GM18519 (cell line): ENCODE data around the gene KDELR3.

ENCODE experiments used
- ATAC-seq: cut with Tn5 transposase; IDR thresholded peaks from one replicate; pipeline ENCODE4 v1.9.1; 2021; ENCODE audit warnings: mild to moderate bottlenecking, moderate library complexity; ENCODE audit not compliant: unreplicated experiment, low FRiP score

KDELR3 gene

GRCh38 chr22:38467904-38468442 is at the start of gene KDELR3:
Gene KDELR3 (plus strand): TSS chr22:38468096. CDS start chr22:38468234, 138 bp downstream.
- ATAC-seq, result no peak

GRCh38 chr22:38418589-38418988 is 49.3 kb upstream of the KDELR3 start:
- ATAC-seq, result no peak

DNA sequence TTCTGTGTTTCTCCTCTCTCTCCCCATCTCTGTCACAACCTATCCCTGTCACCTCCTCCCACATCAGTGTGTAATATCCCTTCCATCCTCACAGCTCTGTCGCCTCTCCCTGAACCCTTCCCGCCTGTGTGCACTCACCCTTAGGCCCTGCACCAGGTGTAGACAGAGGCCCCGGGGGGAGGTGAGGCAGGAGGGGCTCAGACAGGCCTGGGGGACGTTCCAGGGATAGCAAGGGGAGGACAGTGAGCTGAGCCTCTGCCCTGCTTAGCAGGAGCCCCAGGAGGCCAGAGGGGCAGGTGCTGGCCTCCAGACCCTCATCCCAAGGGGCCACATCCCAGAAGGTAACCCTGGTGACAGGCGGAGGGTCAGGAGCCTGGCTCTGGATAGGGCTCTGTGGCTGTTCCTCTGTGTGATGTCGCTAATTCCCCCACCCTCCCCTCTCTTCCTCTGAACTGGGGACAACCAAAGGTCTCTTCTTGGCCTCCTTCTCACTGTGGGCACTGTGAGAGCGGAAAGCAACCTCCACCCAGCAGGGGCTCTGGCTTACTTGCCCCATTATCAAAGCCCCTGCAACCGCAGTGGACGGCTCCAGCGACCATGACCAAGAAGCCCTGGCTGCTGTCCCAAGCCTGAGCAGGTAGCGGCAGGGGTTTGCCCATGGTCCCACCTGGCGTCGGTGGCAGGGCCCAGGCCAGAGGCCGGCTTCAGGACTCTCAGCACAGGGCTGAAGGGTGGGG is 48.6 kb upstream of the KDELR3 start:
- ATAC-seq, result no peak

DNA sequence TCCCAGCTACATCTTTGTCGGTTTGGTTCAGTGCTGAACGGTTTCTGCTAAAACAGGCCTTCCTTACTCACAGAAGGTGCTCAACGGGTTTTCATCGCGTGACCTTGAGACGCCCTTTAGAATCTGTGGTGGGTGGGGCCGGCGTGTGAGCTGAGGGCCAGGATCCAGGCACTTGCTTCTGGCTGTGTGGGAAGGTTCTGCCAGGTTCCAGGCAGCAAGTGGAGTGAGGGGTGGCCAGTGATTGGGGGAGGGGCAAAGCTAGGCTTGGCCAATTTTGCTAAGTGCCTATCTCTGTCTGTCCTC is 48.1 kb upstream of the KDELR3 start:
- ATAC-seq, result no peak

GRCh38 chr22:38420734-38421133 is 47.2 kb upstream of the KDELR3 start:
- ATAC-seq, result no peak

- ATAC-seq, result no peak
Measured at GRCh38 chr22:38422611-38423511, 45.0 kb upstream of the KDELR3 start.

GRCh38 chr22:38423512-38424503 is 44.1 kb upstream of the KDELR3 start:
- ATAC-seq, result no peak

GRCh38 chr22:38424525-38425080 is 43.3 kb upstream of the KDELR3 start:
- no peak for ATAC-seq

- ATAC-seq, result no peak
Measured at GRCh38 chr22:38426628-38427027, 41.3 kb upstream of the KDELR3 start.

DNA sequence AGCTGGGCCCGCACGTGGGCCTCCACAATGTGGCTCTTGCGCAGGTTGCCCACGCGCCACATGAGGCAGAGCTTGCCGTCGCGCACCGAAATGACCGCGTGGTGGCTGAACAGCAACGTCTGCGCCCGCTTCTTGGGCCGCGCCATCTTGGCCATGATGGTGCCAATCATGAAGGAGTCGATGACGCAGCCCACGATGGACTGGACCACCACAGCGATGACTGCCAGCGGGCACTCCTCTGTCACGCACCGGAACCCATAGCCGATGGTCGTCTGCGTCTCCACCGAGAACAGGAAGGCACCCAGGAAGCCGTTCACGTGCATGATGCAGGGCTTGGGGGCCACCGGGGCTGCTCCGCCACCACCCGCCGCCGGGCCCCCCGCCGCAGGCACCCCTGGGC is 40.4 kb upstream of the KDELR3 start:
- no peak for ATAC-seq

- ATAC-seq, result no peak
Measured at GRCh38 chr22:38427940-38428339, 40.0 kb upstream of the KDELR3 start.

DNA sequence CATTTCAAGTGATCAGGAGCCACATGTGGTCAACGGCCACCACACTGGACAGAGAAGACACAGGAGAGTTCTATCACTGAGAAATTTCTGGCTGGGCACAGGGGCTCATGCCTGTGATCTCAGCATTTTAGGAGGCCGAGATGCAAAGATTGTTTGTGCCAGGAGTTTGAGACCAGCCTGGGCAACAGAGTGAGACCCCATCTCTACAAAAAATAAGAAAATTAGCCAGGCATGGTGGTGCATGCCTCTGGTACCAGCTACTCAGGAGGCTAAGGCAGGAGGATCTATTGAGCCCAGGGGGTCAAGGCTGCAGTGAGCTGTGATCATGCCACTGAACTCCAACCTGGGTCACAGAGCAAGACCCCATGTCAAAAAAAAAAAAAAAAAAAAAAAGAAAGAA is 39.2 kb upstream of the KDELR3 start:
- no peak for ATAC-seq

GRCh38 chr22:38429499-38430068 is 38.3 kb upstream of the KDELR3 start:
- no peak for ATAC-seq

GRCh38 chr22:38431266-38432010 is 36.5 kb upstream of the KDELR3 start:
- ATAC-seq, result no peak

- no peak for ATAC-seq
Measured at GRCh38 chr22:38432264-38432663, 35.6 kb upstream of the KDELR3 start.

DNA sequence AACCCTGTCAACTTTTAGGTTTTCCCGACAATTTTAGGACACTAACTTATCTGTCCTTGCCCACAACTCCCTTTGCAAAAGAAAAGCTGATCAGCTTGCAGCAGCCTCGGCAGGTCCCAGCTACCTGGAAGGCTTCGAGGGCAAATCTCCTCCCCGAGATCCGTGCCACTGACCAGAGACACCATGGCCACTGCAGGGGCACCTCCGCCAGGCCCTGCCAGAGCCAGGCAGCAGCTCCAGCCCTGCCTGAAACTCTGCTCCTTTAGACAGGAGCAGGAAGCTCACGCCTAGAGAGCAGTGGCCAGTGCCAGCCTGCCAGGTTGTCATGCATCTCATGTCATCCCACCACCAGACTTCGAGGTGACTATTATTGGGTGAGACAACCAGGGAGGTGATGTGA is 34.0 kb upstream of the KDELR3 start:
- no peak for ATAC-seq

DNA sequence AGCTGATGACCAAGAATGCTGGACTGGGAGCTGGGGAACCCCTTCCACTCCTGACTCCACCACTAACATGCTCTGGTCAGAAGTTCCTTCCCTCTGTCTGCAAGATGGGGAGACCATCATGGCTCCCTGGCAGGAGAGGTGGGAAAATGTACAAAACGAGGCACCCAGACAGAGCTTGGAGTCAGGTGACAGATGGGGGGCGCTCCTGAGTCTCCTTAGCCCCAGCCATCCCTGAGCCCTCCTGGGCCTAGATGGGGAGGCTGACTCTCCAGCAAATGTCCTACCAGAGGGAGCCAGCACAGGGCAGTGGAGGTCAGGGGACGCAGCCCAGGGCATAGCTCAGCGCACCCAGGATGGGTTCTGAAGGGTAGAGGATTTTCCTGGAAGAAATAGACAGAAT is 32.9 kb upstream of the KDELR3 start:
- ATAC-seq, result no peak

- ATAC-seq, result no peak
Measured at GRCh38 chr22:38435965-38436364, 31.9 kb upstream of the KDELR3 start.
